Measurements from ENCODE around the gene KRTAP5-8. TPM values are rescaled to one million over a fixed set of nuclear protein-coding genes. Genes with fewer than 3 reads are reported as not detected.
A peak's percentile ranks its signal among the peaks of the same experiment; 100 is the strongest.

The KRTAP5-8 gene
- total RNA-seq, 1 donor from 2014 or later = not detected

DNA sequence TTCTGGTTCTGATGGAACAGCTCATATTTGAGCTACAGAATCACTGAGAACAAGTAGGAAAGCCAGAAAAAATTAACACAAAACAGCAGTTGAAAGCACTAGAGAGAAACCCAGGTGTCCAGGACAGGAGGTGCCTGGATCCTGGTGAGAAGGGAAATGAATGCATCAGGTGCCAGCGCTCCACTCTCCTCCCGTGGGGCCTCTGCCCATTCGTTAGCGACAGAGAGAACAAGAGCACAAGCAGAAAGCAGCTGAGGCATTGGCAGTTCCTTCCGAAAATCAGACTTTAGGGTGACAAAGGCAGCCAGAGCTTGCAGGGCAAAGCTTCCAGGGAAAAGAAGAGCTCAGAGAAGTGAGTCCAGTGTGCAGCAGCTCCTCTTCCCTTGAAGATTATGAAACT, 30.7 kb upstream of the KRTAP5-8 start:
- TF ChIP-seq, protein P1, sequence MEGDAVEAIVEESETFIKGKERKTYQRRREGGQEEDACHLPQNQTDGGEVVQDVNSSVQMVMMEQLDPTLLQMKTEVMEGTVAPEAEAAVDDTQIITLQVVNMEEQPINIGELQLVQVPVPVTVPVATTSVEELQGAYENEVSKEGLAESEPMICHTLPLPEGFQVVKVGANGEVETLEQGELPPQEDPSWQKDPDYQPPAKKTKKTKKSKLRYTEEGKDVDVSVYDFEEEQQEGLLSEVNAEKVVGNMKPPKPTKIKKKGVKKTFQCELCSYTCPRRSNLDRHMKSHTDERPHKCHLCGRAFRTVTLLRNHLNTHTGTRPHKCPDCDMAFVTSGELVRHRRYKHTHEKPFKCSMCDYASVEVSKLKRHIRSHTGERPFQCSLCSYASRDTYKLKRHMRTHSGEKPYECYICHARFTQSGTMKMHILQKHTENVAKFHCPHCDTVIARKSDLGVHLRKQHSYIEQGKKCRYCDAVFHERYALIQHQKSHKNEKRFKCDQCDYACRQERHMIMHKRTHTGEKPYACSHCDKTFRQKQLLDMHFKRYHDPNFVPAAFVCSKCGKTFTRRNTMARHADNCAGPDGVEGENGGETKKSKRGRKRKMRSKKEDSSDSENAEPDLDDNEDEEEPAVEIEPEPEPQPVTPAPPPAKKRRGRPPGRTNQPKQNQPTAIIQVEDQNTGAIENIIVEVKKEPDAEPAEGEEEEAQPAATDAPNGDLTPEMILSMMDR (IDR thresholded peaks at IDR 0.05) = no peak
- peaks cover 42% of the 10 kb centered on the region for H3K9me3 Mint-ChIP-seq (ENCODE audit: unreplicated experiment)
- H3K4me3 Mint-ChIP-seq (ENCODE audit: unreplicated experiment) = no peak overlapping the region
- peaks cover 3% of the 10 kb centered on the region for H3K4me1 Mint-ChIP-seq (ENCODE audit: unreplicated experiment)
- peak; percentile 60 for DNase-seq (ENCODE audit: extremely low spot score, unreplicated experiment)
- H3K27ac Mint-ChIP-seq (ENCODE audit: unreplicated experiment) = no peak overlapping the region
- no peaks in the 10 kb centered on the region for H3K27me3 Mint-ChIP-seq (ENCODE audit: unreplicated experiment)
- peaks cover 14% of the 10 kb centered on the region for H3K36me3 Mint-ChIP-seq (ENCODE audit: unreplicated experiment)

DNA sequence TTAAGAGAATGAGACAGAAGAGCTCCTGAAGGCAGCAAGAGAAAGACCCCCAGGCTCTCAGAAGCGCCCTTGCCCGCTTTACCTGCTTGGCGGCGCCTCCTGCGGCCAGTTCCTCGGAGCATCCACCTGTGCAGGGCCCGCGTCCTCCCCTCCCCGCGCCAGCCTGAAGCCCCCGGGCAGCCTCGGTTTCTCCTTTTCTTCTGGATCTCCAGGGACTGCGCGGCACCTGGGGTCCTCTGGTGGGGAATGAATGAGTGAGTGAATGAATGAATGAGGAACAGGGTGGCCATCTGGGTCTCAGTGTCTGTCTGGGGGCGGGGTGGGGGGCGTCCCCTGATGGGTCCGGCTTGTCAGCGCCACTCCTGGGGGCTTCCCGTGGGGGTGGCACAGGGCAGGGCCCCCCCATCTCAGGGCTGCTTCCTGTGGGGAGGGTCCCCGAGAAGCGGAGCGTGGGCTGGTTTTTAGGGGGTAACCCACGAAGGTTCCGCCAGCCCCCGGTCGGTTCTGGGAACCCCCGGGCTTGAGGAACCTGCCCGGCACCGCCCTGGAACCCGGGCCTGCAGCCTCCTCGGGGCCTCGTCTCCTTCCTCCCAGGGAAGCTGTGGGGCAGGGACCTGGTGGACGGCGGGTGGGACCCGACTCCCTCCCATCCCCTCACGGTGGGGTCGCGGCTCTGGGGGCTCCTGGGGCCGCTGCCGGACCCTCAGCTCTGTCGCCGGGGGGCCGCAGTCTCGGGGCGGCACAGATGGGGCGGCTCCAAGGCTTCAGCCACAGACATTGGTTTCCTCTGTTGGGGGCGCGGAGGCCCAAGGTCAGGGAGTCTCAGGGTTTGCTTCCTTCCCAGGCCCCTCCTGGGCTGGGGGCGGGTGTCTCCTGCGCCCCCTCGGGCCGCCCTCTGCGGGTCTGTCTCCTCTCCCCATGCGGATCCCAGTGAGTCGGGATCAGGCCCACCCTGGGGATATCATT, 19.0 kb upstream of the KRTAP5-8 start:
- H3K9me3 Mint-ChIP-seq (ENCODE audit: unreplicated experiment) = peaks cover 4% of the 10 kb centered on the region
- TF ChIP-seq, protein P1 (IDR thresholded peaks at IDR 0.05) = no peak
- H3K4me3 Mint-ChIP-seq (ENCODE audit: unreplicated experiment) = no peak overlapping the region
- H3K36me3 Mint-ChIP-seq (ENCODE audit: unreplicated experiment) = no peaks in the 10 kb centered on the region
- DNase-seq (ENCODE audit: extremely low spot score, unreplicated experiment) = peak; percentile 83
- no peak overlapping the region for H3K27ac Mint-ChIP-seq (ENCODE audit: unreplicated experiment)
- no peaks in the 10 kb centered on the region for H3K4me1 Mint-ChIP-seq (ENCODE audit: unreplicated experiment)
- H3K27me3 Mint-ChIP-seq (ENCODE audit: unreplicated experiment) = no peaks in the 10 kb centered on the region

DNA sequence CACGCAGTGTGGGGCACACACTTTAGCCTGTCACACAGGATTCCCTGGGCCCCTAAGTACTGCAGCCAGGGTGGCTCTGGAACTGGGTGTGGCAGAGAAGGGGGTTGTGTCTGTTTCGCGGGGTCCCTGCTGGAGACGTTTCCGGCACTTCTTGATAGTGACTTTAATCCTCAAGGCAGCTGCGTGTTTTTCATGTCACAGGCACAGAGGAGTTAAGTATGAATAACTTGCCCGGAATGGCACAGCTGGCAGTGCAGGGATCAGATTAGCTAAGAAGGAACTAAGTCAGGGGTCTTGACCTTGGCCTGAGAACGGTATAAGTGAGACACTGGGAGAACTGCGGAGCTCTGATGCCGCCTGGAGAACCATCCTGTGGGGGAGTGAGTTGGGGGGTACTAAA, 18.3 kb upstream of the KRTAP5-8 start:
- Mint-ChIP-seq H3K4me3 (ENCODE audit: unreplicated experiment) (no peak overlapping the region), H3K27ac (ENCODE audit: unreplicated experiment) (no peak overlapping the region), H3K27me3 (ENCODE audit: unreplicated experiment) (no peaks in the 10 kb centered on the region), H3K9me3 (ENCODE audit: unreplicated experiment) (peaks cover 4% of the 10 kb centered on the region), H3K4me1 (ENCODE audit: unreplicated experiment) (no peaks in the 10 kb centered on the region), H3K36me3 (ENCODE audit: unreplicated experiment) (no peaks in the 10 kb centered on the region)
- no peak for DNase-seq (ENCODE audit: extremely low spot score, unreplicated experiment)
- TF ChIP-seq, protein P1 (IDR thresholded peaks at IDR 0.05) = no peak

DNA sequence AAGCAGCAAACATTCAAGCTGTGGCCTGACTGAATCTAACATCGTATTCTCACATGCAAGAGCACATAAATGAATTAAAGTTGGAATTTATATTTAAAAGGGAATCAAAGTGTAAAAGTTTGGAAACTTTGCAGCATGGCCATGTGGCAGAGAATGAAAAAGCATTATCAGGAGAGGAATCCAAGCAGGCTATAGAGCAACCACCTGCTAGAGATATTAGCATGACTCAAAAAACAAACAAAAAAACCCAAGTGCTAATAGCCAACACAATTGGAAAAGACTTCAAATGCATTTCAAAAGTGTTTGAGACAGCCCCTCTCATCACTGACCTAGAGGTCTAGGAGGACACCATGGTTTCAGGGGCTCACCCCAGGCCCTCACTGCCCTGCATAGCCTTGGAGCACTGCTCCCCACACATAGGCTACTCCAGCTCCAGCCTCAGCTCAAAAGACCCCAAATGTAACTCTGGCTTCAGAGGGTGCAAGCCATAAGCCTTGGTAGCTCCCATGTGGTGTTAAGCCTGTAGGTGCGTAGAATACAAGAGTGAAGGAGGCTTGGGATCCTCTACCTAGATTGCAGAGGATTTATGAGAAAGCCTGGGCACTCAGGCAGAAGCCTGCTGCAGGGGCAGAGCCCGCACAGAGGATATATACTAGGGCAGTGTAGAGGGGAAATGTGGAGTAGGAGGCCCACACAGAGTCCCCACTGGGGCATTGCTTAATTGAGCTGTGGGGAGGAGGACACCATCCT, 12.5 kb upstream of the KRTAP5-8 start:
- Mint-ChIP-seq H3K27ac (ENCODE audit: unreplicated experiment) (no peak overlapping the region), H3K9me3 (ENCODE audit: unreplicated experiment) (no peaks in the 10 kb centered on the region), H3K36me3 (ENCODE audit: unreplicated experiment) (no peaks in the 10 kb centered on the region), H3K4me1 (ENCODE audit: unreplicated experiment) (no peaks in the 10 kb centered on the region), H3K27me3 (ENCODE audit: unreplicated experiment) (peaks cover 3% of the 10 kb centered on the region), H3K4me3 (ENCODE audit: unreplicated experiment) (no peak overlapping the region)
- DNase-seq (ENCODE audit: extremely low spot score, unreplicated experiment) = peak; percentile 30
- TF ChIP-seq, protein P1 (IDR thresholded peaks at IDR 0.05) = no peak

All from osteocyte (in vitro differentiated cells).